Measurements from ENCODE around the gene ALDOA. TPM values are rescaled to one million over a fixed set of nuclear protein-coding genes. Genes with fewer than 3 reads are reported as not detected.

Gene ALDOA
- total RNA-seq, 4 donors from 2014 or later, result 427 to 1,063 (median 887) TPM

- no peak for TF ChIP-seq CTCF (IDR thresholded peaks at IDR 0.05)
- no peak for TF ChIP-seq POLR2A (IDR thresholded peaks at IDR 0.05)
- Histone ChIP-seq H3K27me3 (no peaks in the 10 kb centered on the region), H3K27ac (no peak overlapping the region), H3K4me1 (peaks cover 0 to 11% (median 4%) of the 10 kb centered on the region in 4 donors), H3K9me3 (no peaks in the 10 kb centered on the region), H3K36me3 (peaks cover 0 to 44% (median 0%) of the 10 kb centered on the region in 3 donors), H3K4me3 (no peak overlapping the region)
- no peak for DNase-seq
Observed at GRCh38 chr16:30086291-30087140, 21.0 kb downstream of the ALDOA start.

- no peaks in the 10 kb centered on the region for H3K9me3 ChIP-seq
- no peak overlapping the region for H3K27ac ChIP-seq
- H3K27me3 ChIP-seq, result no peaks in the 10 kb centered on the region
- no peak for TF ChIP-seq CTCF (IDR thresholded peaks at IDR 0.05)
- TF ChIP-seq POLR2A (IDR thresholded peaks at IDR 0.05), result no peak
- H3K36me3 ChIP-seq, result peaks cover 0 to 35% (median 0%) of the 10 kb centered on the region in 3 donors
- H3K4me1 ChIP-seq, result peaks cover 0 to 14% (median 7%) of the 10 kb centered on the region in 4 donors
- no peak overlapping the region for H3K4me3 ChIP-seq
- no peak for DNase-seq
Observed at GRCh38 chr16:30087181-30087898, 21.8 kb downstream of the ALDOA start.

DNA sequence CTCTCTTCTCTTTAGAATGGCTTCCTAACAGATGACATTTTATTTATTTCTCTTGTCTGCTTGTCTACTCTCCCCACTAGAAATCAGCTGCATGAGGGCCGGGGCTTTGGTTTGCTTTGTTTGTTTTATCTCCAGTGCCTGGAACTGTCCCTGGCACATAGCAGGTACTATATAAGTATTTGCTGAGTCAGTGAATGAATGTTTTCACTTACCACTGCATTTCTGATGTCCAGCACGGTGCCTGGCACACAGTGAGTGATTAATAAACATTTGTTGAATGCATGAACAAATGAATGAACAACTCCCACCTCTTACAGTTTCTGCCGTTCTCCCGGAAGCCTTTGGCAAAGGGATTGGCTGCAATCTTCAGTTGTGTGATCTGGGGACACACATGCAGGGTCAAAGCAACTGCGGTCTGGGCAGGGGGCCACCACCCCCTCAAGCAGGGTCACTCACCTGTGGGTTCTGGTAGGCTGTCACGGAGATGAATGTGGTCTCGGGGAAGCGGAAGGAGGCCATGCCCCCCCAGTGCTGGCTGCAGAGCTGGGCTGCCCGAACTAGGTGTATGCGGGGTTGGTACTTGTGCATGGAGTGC, 22.8 kb downstream of the ALDOA start:
- Histone ChIP-seq H3K4me3 (no peak overlapping the region), H3K27me3 (no peaks in the 10 kb centered on the region), H3K9me3 (no peaks in the 10 kb centered on the region), H3K4me1 (peaks cover 0 to 24% (median 17%) of the 10 kb centered on the region in 4 donors), H3K27ac (no peak overlapping the region), H3K36me3 (peaks cover 0 to 25% (median 0%) of the 10 kb centered on the region in 3 donors)
- DNase-seq, result no peak
- TF ChIP-seq CTCF (IDR thresholded peaks at IDR 0.05) (no peak), POLR2A (IDR thresholded peaks at IDR 0.05) (no peak)

GRCh38 chr16:30088832-30089624, 23.5 kb downstream of the ALDOA start:
- H3K36me3 ChIP-seq, result peaks cover 0 to 22% (median 0%) of the 10 kb centered on the region in 3 donors
- no peaks in the 10 kb centered on the region for H3K27me3 ChIP-seq
- H3K4me1 ChIP-seq, result peaks cover 0 to 27% (median 19%) of the 10 kb centered on the region in 4 donors
- no peak overlapping the region for H3K4me3 ChIP-seq
- H3K27ac ChIP-seq, result no peak overlapping the region
- no peaks in the 10 kb centered on the region for H3K9me3 ChIP-seq
- TF ChIP-seq CTCF (IDR thresholded peaks at IDR 0.05), result no peak
- no peak for TF ChIP-seq POLR2A (IDR thresholded peaks at IDR 0.05)
- no peak for DNase-seq

All from Peyer's patch (tissue), 4 donors.